Keratinocyte (primary cell): ENCODE data around the gene RSPH9. TPM values are rescaled to one million over a fixed set of nuclear protein-coding genes. Genes with fewer than 3 reads are reported as not detected.

Source experiments
- DNase-seq: peaks from one replicate; pipeline ENCODE4 v3.0.0-alpha.2; 2011; ENCODE audit warnings: low read depth, missing footprints, low spot score
- FAIRE-seq: peaks from 2 replicates; lab custom pipeline; 2011; peaks lifted over from hg19 to GRCh38; lab: Jason Lieb, UNC
- H2AFZ ChIP-seq: 2 replicates; pipeline ENCODE4 v1.6.0; 2012; ENCODE audit warnings: low read length, control low read depth, inconsistent platforms; ENCODE audit not compliant: control insufficient read depth
- H3K27ac ChIP-seq: 2 replicates; pipeline ENCODE4 v1.5.1; 2011; ENCODE audit warnings: low read length; ENCODE audit not compliant: control insufficient read depth, insufficient read depth
- H3K27me3 ChIP-seq: 3 replicates; pipeline ENCODE4 v1.6.0; 2011; ENCODE audit warnings: low read length; ENCODE audit not compliant: control insufficient read depth, insufficient read depth; ENCODE audit errors: extremely low read depth
- H3K36me3 ChIP-seq, 2 experiments: 2 replicates in 1 of 2; 3 replicates in 1 of 2; pipeline ENCODE4 v1.5.1; 2011; ENCODE audit warnings: low read length in 2 of 2, mild to moderate bottlenecking in 1 of 2; ENCODE audit not compliant: control insufficient read depth in 2 of 2, insufficient read depth in 2 of 2; ENCODE audit errors: extremely low read depth in 1 of 2
- H3K4me1 ChIP-seq: 3 replicates; pipeline ENCODE4 v1.5.1; 2011; ENCODE audit warnings: low read length; ENCODE audit not compliant: control insufficient read depth, insufficient read depth; ENCODE audit errors: extremely low read depth
- H3K4me2 ChIP-seq: 3 replicates; pipeline ENCODE4 v1.6.0; 2011; ENCODE audit warnings: low read depth, low read length; ENCODE audit not compliant: control insufficient read depth, insufficient read depth; ENCODE audit errors: extremely low read depth
- H3K4me3 ChIP-seq, 3 experiments: fragments of 200-600 bp in 1 of 3; sonication (generic) in 1 of 3; 2 replicates in 2 of 3; 3 replicates in 1 of 3; pipeline ENCODE4 v1.5.1; 2011 to 2016; ENCODE audit warnings: low read length in 3 of 3, mild to moderate bottlenecking in 3 of 3, control low read depth in 2 of 3, inconsistent platforms in 1 of 3, low read depth in 1 of 3, mixed read lengths in 1 of 3, mixed run types in 1 of 3, moderate library complexity in 1 of 3; ENCODE audit not compliant: control insufficient read depth in 2 of 3, insufficient read depth in 2 of 3; ENCODE audit errors: extremely low read depth in 1 of 3
- H3K79me2 ChIP-seq: 2 replicates; pipeline ENCODE4 v1.6.0; 2012; ENCODE audit warnings: low read length; ENCODE audit not compliant: control insufficient read depth, insufficient read depth
- H3K9ac ChIP-seq: 3 replicates; pipeline ENCODE4 v1.6.0; 2011; ENCODE audit warnings: low read length; ENCODE audit not compliant: control insufficient read depth, insufficient read depth; ENCODE audit errors: extremely low read depth
- H3K9me1 ChIP-seq: 3 replicates; pipeline ENCODE4 v1.6.0; 2011; ENCODE audit warnings: low read length; ENCODE audit not compliant: control insufficient read depth, insufficient read depth; ENCODE audit errors: extremely low read depth
- H3K9me3 ChIP-seq: 2 replicates; pipeline ENCODE4 v1.5.1; 2012; ENCODE audit warnings: low read depth, low read length; ENCODE audit not compliant: control insufficient read depth
- H4K20me1 ChIP-seq: 3 replicates; pipeline ENCODE4 v1.6.0; 2011; ENCODE audit warnings: low read length; ENCODE audit not compliant: control insufficient read depth, insufficient read depth; ENCODE audit errors: extremely low read depth
- CTCF ChIP-seq, 3 experiments: IDR thresholded peaks in 1 of 3; conservative IDR thresholded peaks in 1 of 3; optimal IDR thresholded peaks in 1 of 3; 2 replicates in 2 of 3; 3 replicates in 1 of 3; pipeline versions ENCODE3 to v1.5.1; 2011; ENCODE audit warnings: low read length in 3 of 3, mild to moderate bottlenecking in 3 of 3, moderate library complexity in 2 of 3, control low read depth in 1 of 3, inconsistent platforms in 1 of 3; ENCODE audit not compliant: insufficient read depth in 2 of 3; ENCODE audit errors: extremely low read depth in 1 of 3
- EZH2 ChIP-seq: IDR thresholded peaks from one replicate; pipeline ENCODE4 v1.6.1; 2012; ENCODE audit warnings: inconsistent platforms, mild to moderate bottlenecking, low read length, moderate library complexity
- dilution Hi-C: fragments of 300-500 bp; cut with MboI; formaldehyde crosslinking; loops from one replicate; pipeline ENCODE4 v1.7.0; 2020; ENCODE audit warnings: low sequenced_read_pairs; ENCODE audit not compliant: extremely low pct_ligation_motif_present
- polyA plus RNA-seq, 5 experiments: library from polyadenylated mRNA; depleted of rRNA in 3 of 5; stranded (reverse) in 3 of 5; stranded (forward) in 1 of 5; unstranded in 1 of 5; fragments of >200 nt; gene quantifications; 1 replicate in 1 of 5; 2 replicates in 3 of 5; 3 replicates in 1 of 5; pipeline versions ENCODE4 v1.2.1 to v1.2.3, GENCODE V29; 2011 to 2012; ENCODE audit warnings: missing spikeins in 2 of 5, low read depth in 1 of 5, low replicate concordance in 1 of 5

RSPH9 gene
- polyA plus RNA-seq, 1 donor (not counting 4 experiments of a cell fraction or from before 2014, with no cell fraction given): not detected

- peaks cover 28 to 33% of the 10 kb centered on the region in 2 experiments for H3K36me3 ChIP-seq
Measured at GRCh38 chr6:43609402-43609801, 35.4 kb upstream of the RSPH9 start.

GRCh38 chr6:43610431-43610830 is 34.4 kb upstream of the RSPH9 start:
- H3K36me3 ChIP-seq: peaks cover 18 to 26% of the 10 kb centered on the region in 2 experiments
- FAIRE-seq: no peak

More at GRCh38 chr6:43609402-43609801, 35.4 kb upstream of the RSPH9 start:
- Histone ChIP-seq H3K9me1 (no peaks in the 10 kb centered on the region), H2AFZ (no peak overlapping the region), H3K4me3 (no peak overlapping the region), H4K20me1 (no peaks in the 10 kb centered on the region), H3K9me3 (no peaks in the 10 kb centered on the region), H3K9ac (no peak overlapping the region), H3K79me2 (no peaks in the 10 kb centered on the region), H3K27ac (no peak overlapping the region), H3K27me3 (no peaks in the 10 kb centered on the region), H3K4me1 (peaks cover 2% of the 10 kb centered on the region), H3K4me2 (no peak overlapping the region)
- dilution Hi-C loops: no loop called here
- DNase-seq: no peak
- no peak for TF ChIP-seq EZH2
- TF ChIP-seq CTCF (optimal IDR thresholded peaks at IDR 0.05 in 1 of 3, IDR thresholded peaks at IDR 0.05 in 1 of 3, conservative IDR thresholded peaks at IDR 0.05 in 1 of 3; ENCODE audit: extremely low read depth in 1 of 3, insufficient read depth in 2 of 3, low read length in 3 of 3): no peak
- no peak for FAIRE-seq

More at GRCh38 chr6:43610431-43610830, 34.4 kb upstream of the RSPH9 start:
- no peak overlapping the region for H3K4me2 ChIP-seq
- dilution Hi-C loops: no loop called here
- no peak overlapping the region for H3K27ac ChIP-seq
- H3K27me3 ChIP-seq: no peaks in the 10 kb centered on the region
- H2AFZ ChIP-seq: no peak overlapping the region
- no peaks in the 10 kb centered on the region for H3K79me2 ChIP-seq
- no peaks in the 10 kb centered on the region for H3K4me1 ChIP-seq
- H4K20me1 ChIP-seq: no peaks in the 10 kb centered on the region
- no peaks in the 10 kb centered on the region for H3K9me1 ChIP-seq
- TF ChIP-seq EZH2: no peak
- no peak for TF ChIP-seq CTCF (optimal IDR thresholded peaks at IDR 0.05 in 1 of 3, IDR thresholded peaks at IDR 0.05 in 1 of 3, conservative IDR thresholded peaks at IDR 0.05 in 1 of 3; ENCODE audit: extremely low read depth in 1 of 3, insufficient read depth in 2 of 3, low read length in 3 of 3)
- no peak for DNase-seq
- no peak overlapping the region for H3K9ac ChIP-seq
- no peak overlapping the region for H3K4me3 ChIP-seq
- H3K9me3 ChIP-seq: no peaks in the 10 kb centered on the region
